H1 (cell line): ENCODE data around the gene TCHP. TPM values are rescaled to one million over a fixed set of nuclear protein-coding genes. Genes with fewer than 3 reads are reported as not detected.

ENCODE experiments used
- CHD1 ChIP-seq: IDR thresholded peaks from 2 replicates; pipeline ENCODE4 v1.6.1; 2012; ENCODE audit warnings: low read depth, low read length, improper control_type of control experiment
- CHD2 ChIP-seq: IDR thresholded peaks from 2 replicates; pipeline ENCODE4 v1.6.1; 2012; ENCODE audit warnings: low read length, improper control_type of control experiment
- CTBP2 ChIP-seq: IDR thresholded peaks from 2 replicates; pipeline ENCODE4 v1.7.0; 2011; ENCODE audit warnings: borderline replicate concordance, mild to moderate bottlenecking, moderate library complexity, mixed read lengths, low read length; ENCODE audit not compliant: insufficient read depth, insufficient read length
- EGR1 ChIP-seq: IDR thresholded peaks from 2 replicates; pipeline ENCODE4 v1.6.1; 2011; ENCODE audit warnings: low read depth, low read length, borderline replicate concordance
- JUND ChIP-seq: IDR thresholded peaks from 2 replicates; pipeline ENCODE4 v1.6.1; 2011; ENCODE audit warnings: mild to moderate bottlenecking, improper control_type of control experiment, low read length
- POLR2AphosphoS5 ChIP-seq: IDR thresholded peaks from 2 replicates; pipeline ENCODE4 v1.6.1; 2011; ENCODE audit warnings: low read depth, low read length
- RNF2 ChIP-seq: fragments of 200-900, 300-1000 bp; sonication (generic); IDR thresholded peaks from 2 replicates; pipeline ENCODE4 v1.7.1; 2016; ENCODE audit warnings: borderline replicate concordance, low read depth, mild to moderate bottlenecking, antibody characterized with exemption, low read length; ENCODE audit not compliant: poor library complexity, severe bottlenecking; ENCODE audit errors: missing control alignments
- SIN3A ChIP-seq, 2 experiments: IDR thresholded peaks in 1 of 2; conservative IDR thresholded peaks in 1 of 2; 2 replicates each; pipeline ENCODE4 v1.6.1; 2011 to 2012; ENCODE audit warnings: low read length in 2 of 2, improper control_type of control experiment in 1 of 2, low read depth in 1 of 2, mild to moderate bottlenecking in 1 of 2
- TAF7 ChIP-seq: optimal IDR thresholded peaks from 2 replicates; pipeline ENCODE3; 2011; ENCODE audit warnings: low read depth, mild to moderate bottlenecking, inconsistent platforms, low read length, moderate library complexity, borderline replicate concordance
- TBP ChIP-seq: IDR thresholded peaks from 2 replicates; pipeline ENCODE4 v1.6.1; 2011; ENCODE audit warnings: low read depth, low read length, improper control_type of control experiment
- polyA plus RNA-seq, 7 experiments: library from polyadenylated mRNA; depleted of rRNA in 3 of 7; stranded (reverse) in 5 of 7; unstranded in 2 of 7; fragments of >200 nt in 5 of 7; fragments of 200-250 nt in 2 of 7; gene quantifications; 1 replicate in 5 of 7; 2 replicates in 1 of 7; 4 replicates in 1 of 7; pipeline versions ENCODE4 v1.2.1 to v1.2.3, GENCODE V29; 2011 to 2013; ENCODE audit warnings: missing spikeins in 2 of 7, mixed read lengths in 2 of 7
- total RNA-seq: library from RNA; stranded (reverse); fragmentation: NEBNext Ultra II Directional; extraction: Animal tissue kit (Norgen Biotek cat#: 25700); gene quantifications from 2 replicates; pipeline ENCODE4 v1.2.1, GENCODE V29; 2021
- TF ChIP-seq, protein P1 (sequence below): fragments of 300-600 bp; sonication (generic); IDR thresholded peaks from 2 replicates; pipeline ENCODE4 v1.7.1; 2012; ENCODE audit warnings: low read length, moderate library complexity, mild to moderate bottlenecking, inconsistent platforms; ENCODE audit not compliant: insufficient replicate concordance

Gene TCHP
- total and polyA plus RNA-seq, 2 of the 8 experiments (the other 6 are each of a cell fraction or from before 2014, with no cell fraction given), result 2.8 to 4.5 TPM

DNA sequence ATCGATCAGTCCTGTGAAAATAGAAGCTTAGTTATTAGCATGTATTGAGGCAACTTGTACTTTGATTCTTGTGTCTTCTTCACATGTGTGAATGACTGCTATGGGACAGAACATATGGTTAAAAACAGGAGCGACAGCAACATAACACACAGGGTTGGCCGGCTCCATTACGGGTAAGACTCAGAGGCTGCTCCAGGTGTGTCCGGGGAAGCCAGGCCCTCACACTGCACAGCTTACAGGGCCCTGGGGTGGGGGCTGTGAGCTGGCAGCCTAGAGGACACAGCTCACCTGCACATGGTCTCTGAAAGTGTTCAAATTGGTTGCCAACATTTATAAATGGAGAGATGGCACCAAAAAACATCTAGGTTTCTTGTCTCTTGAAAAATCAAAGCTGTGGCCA lies 31.1 kb downstream of the TCHP start (continued):
- TF ChIP-seq, protein P1, sequence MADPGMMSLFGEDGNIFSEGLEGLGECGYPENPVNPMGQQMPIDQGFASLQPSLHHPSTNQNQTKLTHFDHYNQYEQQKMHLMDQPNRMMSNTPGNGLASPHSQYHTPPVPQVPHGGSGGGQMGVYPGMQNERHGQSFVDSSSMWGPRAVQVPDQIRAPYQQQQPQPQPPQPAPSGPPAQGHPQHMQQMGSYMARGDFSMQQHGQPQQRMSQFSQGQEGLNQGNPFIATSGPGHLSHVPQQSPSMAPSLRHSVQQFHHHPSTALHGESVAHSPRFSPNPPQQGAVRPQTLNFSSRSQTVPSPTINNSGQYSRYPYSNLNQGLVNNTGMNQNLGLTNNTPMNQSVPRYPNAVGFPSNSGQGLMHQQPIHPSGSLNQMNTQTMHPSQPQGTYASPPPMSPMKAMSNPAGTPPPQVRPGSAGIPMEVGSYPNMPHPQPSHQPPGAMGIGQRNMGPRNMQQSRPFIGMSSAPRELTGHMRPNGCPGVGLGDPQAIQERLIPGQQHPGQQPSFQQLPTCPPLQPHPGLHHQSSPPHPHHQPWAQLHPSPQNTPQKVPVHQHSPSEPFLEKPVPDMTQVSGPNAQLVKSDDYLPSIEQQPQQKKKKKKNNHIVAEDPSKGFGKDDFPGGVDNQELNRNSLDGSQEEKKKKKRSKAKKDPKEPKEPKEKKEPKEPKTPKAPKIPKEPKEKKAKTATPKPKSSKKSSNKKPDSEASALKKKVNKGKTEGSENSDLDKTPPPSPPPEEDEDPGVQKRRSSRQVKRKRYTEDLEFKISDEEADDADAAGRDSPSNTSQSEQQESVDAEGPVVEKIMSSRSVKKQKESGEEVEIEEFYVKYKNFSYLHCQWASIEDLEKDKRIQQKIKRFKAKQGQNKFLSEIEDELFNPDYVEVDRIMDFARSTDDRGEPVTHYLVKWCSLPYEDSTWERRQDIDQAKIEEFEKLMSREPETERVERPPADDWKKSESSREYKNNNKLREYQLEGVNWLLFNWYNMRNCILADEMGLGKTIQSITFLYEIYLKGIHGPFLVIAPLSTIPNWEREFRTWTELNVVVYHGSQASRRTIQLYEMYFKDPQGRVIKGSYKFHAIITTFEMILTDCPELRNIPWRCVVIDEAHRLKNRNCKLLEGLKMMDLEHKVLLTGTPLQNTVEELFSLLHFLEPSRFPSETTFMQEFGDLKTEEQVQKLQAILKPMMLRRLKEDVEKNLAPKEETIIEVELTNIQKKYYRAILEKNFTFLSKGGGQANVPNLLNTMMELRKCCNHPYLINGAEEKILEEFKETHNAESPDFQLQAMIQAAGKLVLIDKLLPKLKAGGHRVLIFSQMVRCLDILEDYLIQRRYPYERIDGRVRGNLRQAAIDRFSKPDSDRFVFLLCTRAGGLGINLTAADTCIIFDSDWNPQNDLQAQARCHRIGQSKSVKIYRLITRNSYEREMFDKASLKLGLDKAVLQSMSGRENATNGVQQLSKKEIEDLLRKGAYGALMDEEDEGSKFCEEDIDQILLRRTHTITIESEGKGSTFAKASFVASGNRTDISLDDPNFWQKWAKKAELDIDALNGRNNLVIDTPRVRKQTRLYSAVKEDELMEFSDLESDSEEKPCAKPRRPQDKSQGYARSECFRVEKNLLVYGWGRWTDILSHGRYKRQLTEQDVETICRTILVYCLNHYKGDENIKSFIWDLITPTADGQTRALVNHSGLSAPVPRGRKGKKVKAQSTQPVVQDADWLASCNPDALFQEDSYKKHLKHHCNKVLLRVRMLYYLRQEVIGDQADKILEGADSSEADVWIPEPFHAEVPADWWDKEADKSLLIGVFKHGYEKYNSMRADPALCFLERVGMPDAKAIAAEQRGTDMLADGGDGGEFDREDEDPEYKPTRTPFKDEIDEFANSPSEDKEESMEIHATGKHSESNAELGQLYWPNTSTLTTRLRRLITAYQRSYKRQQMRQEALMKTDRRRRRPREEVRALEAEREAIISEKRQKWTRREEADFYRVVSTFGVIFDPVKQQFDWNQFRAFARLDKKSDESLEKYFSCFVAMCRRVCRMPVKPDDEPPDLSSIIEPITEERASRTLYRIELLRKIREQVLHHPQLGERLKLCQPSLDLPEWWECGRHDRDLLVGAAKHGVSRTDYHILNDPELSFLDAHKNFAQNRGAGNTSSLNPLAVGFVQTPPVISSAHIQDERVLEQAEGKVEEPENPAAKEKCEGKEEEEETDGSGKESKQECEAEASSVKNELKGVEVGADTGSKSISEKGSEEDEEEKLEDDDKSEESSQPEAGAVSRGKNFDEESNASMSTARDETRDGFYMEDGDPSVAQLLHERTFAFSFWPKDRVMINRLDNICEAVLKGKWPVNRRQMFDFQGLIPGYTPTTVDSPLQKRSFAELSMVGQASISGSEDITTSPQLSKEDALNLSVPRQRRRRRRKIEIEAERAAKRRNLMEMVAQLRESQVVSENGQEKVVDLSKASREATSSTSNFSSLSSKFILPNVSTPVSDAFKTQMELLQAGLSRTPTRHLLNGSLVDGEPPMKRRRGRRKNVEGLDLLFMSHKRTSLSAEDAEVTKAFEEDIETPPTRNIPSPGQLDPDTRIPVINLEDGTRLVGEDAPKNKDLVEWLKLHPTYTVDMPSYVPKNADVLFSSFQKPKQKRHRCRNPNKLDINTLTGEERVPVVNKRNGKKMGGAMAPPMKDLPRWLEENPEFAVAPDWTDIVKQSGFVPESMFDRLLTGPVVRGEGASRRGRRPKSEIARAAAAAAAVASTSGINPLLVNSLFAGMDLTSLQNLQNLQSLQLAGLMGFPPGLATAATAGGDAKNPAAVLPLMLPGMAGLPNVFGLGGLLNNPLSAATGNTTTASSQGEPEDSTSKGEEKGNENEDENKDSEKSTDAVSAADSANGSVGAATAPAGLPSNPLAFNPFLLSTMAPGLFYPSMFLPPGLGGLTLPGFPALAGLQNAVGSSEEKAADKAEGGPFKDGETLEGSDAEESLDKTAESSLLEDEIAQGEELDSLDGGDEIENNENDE, result no peak
- TF ChIP-seq TBP (no peak), POLR2AphosphoS5 (no peak), RNF2 (no peak), CHD1 (no peak), SIN3A (conservative IDR thresholded peaks at IDR 0.05 in 1 of 2, IDR thresholded peaks at IDR 0.05 in 1 of 2; ENCODE audit: low read depth in 1 of 2, low read length in 2 of 2) (no peak), CTBP2 (no peak), CHD2 (no peak), TAF7 (no peak), JUND (no peak), EGR1 (no peak)
